Measurements from ENCODE around the gene CNOT1.

DNA sequence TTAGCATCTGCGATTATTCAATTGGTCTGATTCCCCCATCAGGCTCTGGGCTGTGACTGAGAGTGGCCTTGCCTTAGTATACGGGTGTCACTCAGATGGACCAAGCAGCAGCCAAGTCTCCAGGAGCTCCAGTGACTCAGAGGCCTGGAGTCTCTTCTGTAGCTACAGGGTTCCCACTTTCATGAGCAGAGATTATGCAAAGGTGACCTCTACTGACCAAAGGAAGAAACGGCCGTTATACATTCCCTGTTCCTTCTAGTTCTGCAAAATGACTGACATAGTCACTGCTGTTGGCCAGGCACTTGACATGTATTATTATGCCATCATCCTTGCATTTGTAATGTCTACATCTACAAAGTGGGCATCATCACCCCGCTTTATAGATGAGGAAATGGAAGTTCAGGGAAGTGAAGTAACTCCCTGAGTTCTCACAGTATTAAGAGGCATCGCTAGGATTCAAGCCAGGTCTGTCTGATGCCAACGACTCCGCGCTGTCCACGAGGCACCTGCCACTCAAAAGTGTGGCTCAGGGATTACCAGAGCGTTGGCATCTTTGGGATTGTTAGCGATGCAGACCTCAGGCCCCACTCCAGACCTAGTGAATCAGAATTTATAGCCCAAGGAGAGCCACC, 31.7 kb upstream of the CNOT1 start:
- TF ChIP-seq, protein P1, sequence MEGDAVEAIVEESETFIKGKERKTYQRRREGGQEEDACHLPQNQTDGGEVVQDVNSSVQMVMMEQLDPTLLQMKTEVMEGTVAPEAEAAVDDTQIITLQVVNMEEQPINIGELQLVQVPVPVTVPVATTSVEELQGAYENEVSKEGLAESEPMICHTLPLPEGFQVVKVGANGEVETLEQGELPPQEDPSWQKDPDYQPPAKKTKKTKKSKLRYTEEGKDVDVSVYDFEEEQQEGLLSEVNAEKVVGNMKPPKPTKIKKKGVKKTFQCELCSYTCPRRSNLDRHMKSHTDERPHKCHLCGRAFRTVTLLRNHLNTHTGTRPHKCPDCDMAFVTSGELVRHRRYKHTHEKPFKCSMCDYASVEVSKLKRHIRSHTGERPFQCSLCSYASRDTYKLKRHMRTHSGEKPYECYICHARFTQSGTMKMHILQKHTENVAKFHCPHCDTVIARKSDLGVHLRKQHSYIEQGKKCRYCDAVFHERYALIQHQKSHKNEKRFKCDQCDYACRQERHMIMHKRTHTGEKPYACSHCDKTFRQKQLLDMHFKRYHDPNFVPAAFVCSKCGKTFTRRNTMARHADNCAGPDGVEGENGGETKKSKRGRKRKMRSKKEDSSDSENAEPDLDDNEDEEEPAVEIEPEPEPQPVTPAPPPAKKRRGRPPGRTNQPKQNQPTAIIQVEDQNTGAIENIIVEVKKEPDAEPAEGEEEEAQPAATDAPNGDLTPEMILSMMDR (IDR thresholded peaks at IDR 0.05 in 2 of 3, conservative IDR thresholded peaks at IDR 0.05 in 1 of 3; ENCODE audit: control insufficient read depth in 2 of 3, extremely low read depth in 1 of 3, insufficient read depth in 1 of 3, low read depth in 3 of 3, low read length in 3 of 3), result peak; percentile 57 to 90 (median 70); a peak in 5 of 6 replicates
- TF ChIP-seq, protein P2, sequence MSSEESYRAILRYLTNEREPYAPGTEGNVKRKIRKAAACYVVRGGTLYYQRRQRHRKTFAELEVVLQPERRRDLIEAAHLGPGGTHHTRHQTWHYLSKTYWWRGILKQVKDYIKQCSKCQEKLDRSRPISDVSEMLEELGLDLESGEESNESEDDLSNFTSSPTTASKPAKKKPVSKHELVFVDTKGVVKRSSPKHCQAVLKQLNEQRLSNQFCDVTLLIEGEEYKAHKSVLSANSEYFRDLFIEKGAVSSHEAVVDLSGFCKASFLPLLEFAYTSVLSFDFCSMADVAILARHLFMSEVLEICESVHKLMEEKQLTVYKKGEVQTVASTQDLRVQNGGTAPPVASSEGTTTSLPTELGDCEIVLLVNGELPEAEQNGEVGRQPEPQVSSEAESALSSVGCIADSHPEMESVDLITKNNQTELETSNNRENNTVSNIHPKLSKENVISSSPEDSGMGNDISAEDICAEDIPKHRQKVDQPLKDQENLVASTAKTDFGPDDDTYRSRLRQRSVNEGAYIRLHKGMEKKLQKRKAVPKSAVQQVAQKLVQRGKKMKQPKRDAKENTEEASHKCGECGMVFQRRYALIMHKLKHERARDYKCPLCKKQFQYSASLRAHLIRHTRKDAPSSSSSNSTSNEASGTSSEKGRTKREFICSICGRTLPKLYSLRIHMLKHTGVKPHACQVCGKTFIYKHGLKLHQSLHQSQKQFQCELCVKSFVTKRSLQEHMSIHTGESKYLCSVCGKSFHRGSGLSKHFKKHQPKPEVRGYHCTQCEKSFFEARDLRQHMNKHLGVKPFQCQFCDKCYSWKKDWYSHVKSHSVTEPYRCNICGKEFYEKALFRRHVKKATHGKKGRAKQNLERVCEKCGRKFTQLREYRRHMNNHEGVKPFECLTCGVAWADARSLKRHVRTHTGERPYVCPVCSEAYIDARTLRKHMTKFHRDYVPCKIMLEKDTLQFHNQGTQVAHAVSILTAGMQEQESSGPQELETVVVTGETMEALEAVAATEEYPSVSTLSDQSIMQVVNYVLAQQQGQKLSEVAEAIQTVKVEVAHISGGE (CRISPR knock-in tag; IDR thresholded peaks at IDR 0.05), result no peak
- no peak for TF ChIP-seq RCOR1 (conservative IDR thresholded peaks at IDR 0.05; ENCODE audit: low read depth, low read length)
- no peak for TF ChIP-seq ZNF274 (IDR thresholded peaks at IDR 0.05; ENCODE audit: insufficient read depth, insufficient read length)
- no peak for TF ChIP-seq NFIC (IDR thresholded peaks at IDR 0.05; ENCODE audit: low read depth, low read length)
- 0 out of 2 replicates have a peak, but pooled peaks have one; percentile 44 for TF ChIP-seq YY1 (IDR thresholded peaks at IDR 0.05; ENCODE audit: low read depth, low read length)
- no peak for TF ChIP-seq EP300 (IDR thresholded peaks at IDR 0.05; ENCODE audit: borderline replicate concordance in 1 of 2, control insufficient read depth in 1 of 2, low read depth in 2 of 2, low read length in 2 of 2)
- no peak for TF ChIP-seq HCFC1 (IDR thresholded peaks at IDR 0.05; ENCODE audit: low read length)
- no peak for TF ChIP-seq RAD51 (IDR thresholded peaks at IDR 0.05)
- no peak for TF ChIP-seq CUX1 (IDR thresholded peaks at IDR 0.05; ENCODE audit: insufficient replicate concordance, low read depth, low read length)
- no peak for TF ChIP-seq POLR2AphosphoS5 (IDR thresholded peaks at IDR 0.05; ENCODE audit: low read length)
- no peak for TF ChIP-seq NFYB (IDR thresholded peaks at IDR 0.05; ENCODE audit: insufficient read depth, low read depth, low read length)
